Ascending aorta (tissue), 2 donors: ENCODE results near the gene HDAC9. TPM values are rescaled to one million over a fixed set of nuclear protein-coding genes. Genes with fewer than 3 reads are reported as not detected.

Experiments used
- DNase-seq, 2 donors: peaks; one replicate each; pipeline ENCODE4 v3.0.0-alpha.2; 2019; ENCODE audit warnings: low spot score in 2 of 2
- H3K27ac ChIP-seq, 2 donors: fragments of 200-600 bp; sonication (generic); one replicate each; pipeline ENCODE4 v1.5.1; 2016 to 2017; ENCODE audit warnings: mild to moderate bottlenecking in 1 of 2
- H3K27me3 ChIP-seq: fragments of 200-600 bp; sonication (generic); one replicate; pipeline ENCODE4 v1.5.1; 2017
- H3K36me3 ChIP-seq, 2 donors: fragments of 200-600 bp; sonication (generic); one replicate each; pipeline ENCODE4 v1.5.1; 2016
- H3K4me1 ChIP-seq, 2 donors: fragments of 200-600 bp; sonication (generic); one replicate each; pipeline ENCODE4 v1.5.1; 2016 to 2017; ENCODE audit warnings: mild to moderate bottlenecking in 1 of 2
- H3K4me3 ChIP-seq, 2 donors: fragments of 200-600 bp; sonication (generic); one replicate each; pipeline ENCODE4 v1.5.1; 2016 to 2017; ENCODE audit warnings: mild to moderate bottlenecking in 1 of 2
- H3K9me3 ChIP-seq, 2 donors: fragments of 200-600 bp; sonication (generic); one replicate each; pipeline ENCODE4 v1.5.1; 2016
- intact Hi-C: fragments of 100-400 bp; cut with DNase I; formaldehyde crosslinking; loops from one replicate; pipeline ENCODE4 v1.15.1; 2023
- total RNA-seq: library from RNA; depleted of rRNA; stranded (reverse); fragments of >200 nt; gene quantifications from one replicate; pipeline ENCODE4 v1.1.0, GENCODE V29; 2016
- TF ChIP-seq, protein P1 (sequence below), 3 experiments: fragments of 200-600 bp in 2 of 3; fragments of 450-650 bp in 1 of 3; sonication (generic) in 2 of 3; IDR thresholded peaks; one replicate each; pipeline ENCODE4 v1.5.1; 2016 to 2019; ENCODE audit warnings: antibody characterized with exemption in 3 of 3, mild to moderate bottlenecking in 1 of 3, moderate library complexity in 1 of 3

Gene HDAC9
- total RNA-seq, 1 donor from 2014 or later = 33.4 TPM

DNA sequence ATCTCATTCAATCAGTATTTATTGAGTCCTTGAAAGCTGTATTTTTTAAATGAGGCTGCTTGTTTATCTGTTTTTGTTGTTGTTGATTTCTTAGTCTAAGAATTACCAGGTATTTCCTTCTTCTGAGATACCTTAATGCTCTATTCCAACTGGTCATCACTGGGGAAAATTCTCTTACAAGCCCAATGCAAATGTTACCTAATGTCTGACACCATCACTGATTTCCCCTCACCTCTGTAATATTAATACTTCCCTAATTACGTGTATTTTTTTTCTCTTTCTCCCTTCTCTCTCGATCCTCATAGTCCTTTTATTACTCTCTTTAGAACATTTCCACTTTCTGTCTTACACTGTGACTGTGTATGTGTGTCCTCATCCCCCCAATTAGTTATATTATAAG is 13.9 kb downstream of the HDAC9 start:
- no peak for DNase-seq
- TF ChIP-seq, protein P1, sequence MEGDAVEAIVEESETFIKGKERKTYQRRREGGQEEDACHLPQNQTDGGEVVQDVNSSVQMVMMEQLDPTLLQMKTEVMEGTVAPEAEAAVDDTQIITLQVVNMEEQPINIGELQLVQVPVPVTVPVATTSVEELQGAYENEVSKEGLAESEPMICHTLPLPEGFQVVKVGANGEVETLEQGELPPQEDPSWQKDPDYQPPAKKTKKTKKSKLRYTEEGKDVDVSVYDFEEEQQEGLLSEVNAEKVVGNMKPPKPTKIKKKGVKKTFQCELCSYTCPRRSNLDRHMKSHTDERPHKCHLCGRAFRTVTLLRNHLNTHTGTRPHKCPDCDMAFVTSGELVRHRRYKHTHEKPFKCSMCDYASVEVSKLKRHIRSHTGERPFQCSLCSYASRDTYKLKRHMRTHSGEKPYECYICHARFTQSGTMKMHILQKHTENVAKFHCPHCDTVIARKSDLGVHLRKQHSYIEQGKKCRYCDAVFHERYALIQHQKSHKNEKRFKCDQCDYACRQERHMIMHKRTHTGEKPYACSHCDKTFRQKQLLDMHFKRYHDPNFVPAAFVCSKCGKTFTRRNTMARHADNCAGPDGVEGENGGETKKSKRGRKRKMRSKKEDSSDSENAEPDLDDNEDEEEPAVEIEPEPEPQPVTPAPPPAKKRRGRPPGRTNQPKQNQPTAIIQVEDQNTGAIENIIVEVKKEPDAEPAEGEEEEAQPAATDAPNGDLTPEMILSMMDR (IDR thresholded peaks at IDR 0.05) = no peak
- Histone ChIP-seq H3K27me3 (no peaks in the 10 kb centered on the region), H3K27ac (peak overlapping the region; percentile 86 to 91), H3K9me3 (no peaks in the 10 kb centered on the region), H3K4me1 (peaks cover 0 to 21% of the 10 kb centered on the region in 2 donors), H3K36me3 (no peaks in the 10 kb centered on the region), H3K4me3 (peak overlapping the region; percentile 34 to 54)
- intact Hi-C loops = no loop called here

- H3K27me3 ChIP-seq = no peaks in the 10 kb centered on the region
- TF ChIP-seq, protein P1 (IDR thresholded peaks at IDR 0.05) = no peak
- DNase-seq = no peak
- H3K4me1 ChIP-seq = peaks cover 4 to 29% of the 10 kb centered on the region in 2 donors
- peak overlapping the region in 1 of 2 donors; percentile 54 for H3K4me3 ChIP-seq
- no peaks in the 10 kb centered on the region for H3K36me3 ChIP-seq
- no peaks in the 10 kb centered on the region for H3K9me3 ChIP-seq
- peak overlapping the region; percentile 86 to 91 for H3K27ac ChIP-seq
- intact Hi-C loops = no loop called here
Observed at GRCh38 chr7:18511351-18512140, 16.0 kb downstream of the HDAC9 start.

- H3K36me3 ChIP-seq = no peaks in the 10 kb centered on the region
- H3K4me3 ChIP-seq = no peak overlapping the region
- intact Hi-C loops = no loop called here
- TF ChIP-seq, protein P1 (IDR thresholded peaks at IDR 0.05) = no peak
- no peaks in the 10 kb centered on the region for H3K27me3 ChIP-seq
- peak overlapping the region; percentile 85 to 91 for H3K27ac ChIP-seq
- H3K9me3 ChIP-seq = no peaks in the 10 kb centered on the region
- DNase-seq = no peak
- H3K4me1 ChIP-seq = peaks cover 4 to 33% of the 10 kb centered on the region in 2 donors
Observed at GRCh38 chr7:18513343-18513742, 17.8 kb downstream of the HDAC9 start.

DNA sequence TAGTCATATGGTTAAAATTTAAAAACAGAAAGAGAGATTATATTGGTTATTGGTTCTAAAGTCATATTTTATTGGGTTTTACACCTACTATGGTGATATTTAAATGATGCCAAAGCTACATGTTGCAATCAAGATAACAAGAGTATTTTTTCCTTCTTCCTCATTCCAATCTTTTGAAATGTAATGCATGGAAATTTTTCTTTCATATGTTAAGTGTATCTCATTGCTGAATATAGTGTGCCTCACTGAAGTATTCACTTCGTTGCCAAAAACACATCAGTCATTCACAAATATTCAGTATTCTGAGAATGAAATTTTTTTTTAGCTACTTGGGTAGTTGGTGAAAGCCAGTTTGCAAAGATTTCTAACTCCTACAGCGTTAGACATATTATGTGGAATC is 19.5 kb downstream of the HDAC9 start:
- no peak for DNase-seq
- H3K4me1 ChIP-seq = peaks cover 4 to 41% of the 10 kb centered on the region in 2 donors
- H3K27me3 ChIP-seq = no peaks in the 10 kb centered on the region
- H3K9me3 ChIP-seq = no peaks in the 10 kb centered on the region
- H3K27ac ChIP-seq = peak overlapping the region; percentile 85 to 91
- no peak overlapping the region for H3K4me3 ChIP-seq
- H3K36me3 ChIP-seq = no peaks in the 10 kb centered on the region
- TF ChIP-seq, protein P1 (IDR thresholded peaks at IDR 0.05) = no peak
- intact Hi-C loops = no loop called here

- intact Hi-C loops = no loop called here
- H3K27ac ChIP-seq = peak overlapping the region; percentile 85 to 91
- no peaks in the 10 kb centered on the region for H3K9me3 ChIP-seq
- H3K4me3 ChIP-seq = no peak overlapping the region
- peaks cover 4 to 45% of the 10 kb centered on the region in 2 donors for H3K4me1 ChIP-seq
- TF ChIP-seq, protein P1 (IDR thresholded peaks at IDR 0.05) = no peak
- no peak for DNase-seq
- no peaks in the 10 kb centered on the region for H3K36me3 ChIP-seq
- H3K27me3 ChIP-seq = no peaks in the 10 kb centered on the region
Observed at GRCh38 chr7:18517646-18518045, 22.1 kb downstream of the HDAC9 start.
